GM18505 (cell line): ENCODE measurements around the gene ALDH3B1.

Experiments used
- ATAC-seq: cut with Tn5 transposase; IDR thresholded peaks from one replicate; pipeline ENCODE4 v1.9.1; 2021; ENCODE audit not compliant: unreplicated experiment
- POLR2A ChIP-seq: IDR thresholded peaks from 4 replicates; pipeline ENCODE4 v1.6.1; 2011; ENCODE audit warnings: borderline replicate concordance; ENCODE audit not compliant: insufficient read depth, insufficient read length; ENCODE audit errors: extremely low read depth

The ALDH3B1 gene

DNA sequence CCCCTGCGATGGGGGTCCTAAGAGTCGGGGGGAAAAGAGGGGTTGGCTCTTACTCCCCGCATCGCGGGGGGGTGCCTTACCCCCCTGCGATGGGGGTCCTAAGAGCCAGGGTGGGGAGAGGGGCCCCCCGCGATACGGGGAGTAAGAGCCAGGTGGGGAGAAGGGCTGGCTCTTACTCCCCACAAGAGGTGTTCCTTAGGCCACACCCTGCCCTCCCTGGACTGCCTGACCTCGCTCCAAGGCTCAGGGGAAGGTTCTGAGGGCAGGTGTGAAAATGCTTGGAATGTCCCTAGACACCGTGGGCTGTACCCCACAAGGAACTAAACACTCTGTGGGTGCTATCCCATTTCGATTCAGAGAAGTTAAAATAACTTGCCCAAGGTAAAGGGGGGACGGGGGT is 14.1 kb upstream of the ALDH3B1 start:
- TF ChIP-seq POLR2A, result no peak
- ATAC-seq, result no peak

DNA sequence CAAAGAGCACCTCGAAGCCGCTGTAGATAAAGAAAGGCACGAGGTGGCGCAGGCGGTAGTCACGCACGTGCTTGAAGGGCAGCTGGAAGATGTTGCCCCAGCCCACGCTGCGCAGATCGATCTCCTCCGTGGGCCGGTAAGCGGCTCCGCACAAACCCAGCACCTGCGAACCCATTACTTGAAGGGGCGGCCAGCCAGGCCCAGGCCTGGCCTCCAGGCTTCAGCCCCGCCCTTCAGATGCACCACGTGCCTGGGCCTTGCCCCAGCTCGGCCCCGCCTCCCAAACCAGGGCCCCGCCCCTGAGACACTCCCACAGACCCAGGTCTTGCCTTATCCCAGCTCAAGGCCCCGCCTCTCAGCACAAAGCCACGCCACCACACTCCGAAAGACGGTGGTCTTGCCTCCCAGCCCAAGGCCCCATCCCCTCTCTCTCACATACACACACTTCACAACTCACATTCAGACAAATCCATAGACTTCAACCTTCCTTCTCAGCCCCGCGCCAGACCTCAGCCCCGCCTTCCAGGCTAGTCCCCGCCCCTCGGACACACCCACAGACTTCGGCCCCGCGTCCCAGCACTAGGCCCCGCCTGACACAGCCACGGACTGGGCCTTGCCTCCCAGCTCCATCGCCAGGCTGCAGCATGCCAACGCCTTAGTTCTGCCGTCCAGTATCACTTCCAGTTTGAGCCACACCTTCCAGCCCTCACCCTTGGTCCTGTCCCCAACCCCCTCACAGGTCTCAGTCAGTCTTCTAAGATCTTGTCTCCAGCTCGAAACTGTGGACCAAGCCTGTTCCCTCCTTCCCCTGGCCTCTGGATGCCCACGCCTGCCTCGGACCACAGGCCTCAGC is 13.3 kb upstream of the ALDH3B1 start:
- ATAC-seq, result no peak

DNA sequence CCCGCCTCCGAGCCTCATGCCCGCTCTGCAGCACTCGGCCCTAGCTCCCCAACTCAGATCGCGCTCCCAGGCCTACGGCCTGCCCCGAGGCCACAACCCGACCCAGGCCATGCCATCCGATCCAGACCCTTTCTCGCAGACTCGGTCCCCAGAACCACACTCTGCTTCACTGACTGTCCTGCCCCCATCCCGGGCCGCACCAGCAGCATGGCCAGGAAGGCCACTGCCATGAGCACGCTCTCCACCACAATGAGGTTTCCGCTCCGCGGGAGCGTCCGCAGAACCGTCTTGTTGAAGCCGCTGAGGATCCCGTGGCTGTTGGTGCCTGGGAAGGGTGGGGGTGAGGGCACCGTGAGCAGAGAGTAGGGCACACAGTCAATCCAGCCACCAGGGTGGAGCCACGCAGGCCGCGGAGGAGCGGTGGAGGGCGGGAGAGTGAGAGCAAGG is 12.6 kb upstream of the ALDH3B1 start:
- no peak for TF ChIP-seq POLR2A
- ATAC-seq, result no peak

More for the DNA sequence above, 13.3 kb upstream of the ALDH3B1 start:
- no peak for TF ChIP-seq POLR2A

DNA sequence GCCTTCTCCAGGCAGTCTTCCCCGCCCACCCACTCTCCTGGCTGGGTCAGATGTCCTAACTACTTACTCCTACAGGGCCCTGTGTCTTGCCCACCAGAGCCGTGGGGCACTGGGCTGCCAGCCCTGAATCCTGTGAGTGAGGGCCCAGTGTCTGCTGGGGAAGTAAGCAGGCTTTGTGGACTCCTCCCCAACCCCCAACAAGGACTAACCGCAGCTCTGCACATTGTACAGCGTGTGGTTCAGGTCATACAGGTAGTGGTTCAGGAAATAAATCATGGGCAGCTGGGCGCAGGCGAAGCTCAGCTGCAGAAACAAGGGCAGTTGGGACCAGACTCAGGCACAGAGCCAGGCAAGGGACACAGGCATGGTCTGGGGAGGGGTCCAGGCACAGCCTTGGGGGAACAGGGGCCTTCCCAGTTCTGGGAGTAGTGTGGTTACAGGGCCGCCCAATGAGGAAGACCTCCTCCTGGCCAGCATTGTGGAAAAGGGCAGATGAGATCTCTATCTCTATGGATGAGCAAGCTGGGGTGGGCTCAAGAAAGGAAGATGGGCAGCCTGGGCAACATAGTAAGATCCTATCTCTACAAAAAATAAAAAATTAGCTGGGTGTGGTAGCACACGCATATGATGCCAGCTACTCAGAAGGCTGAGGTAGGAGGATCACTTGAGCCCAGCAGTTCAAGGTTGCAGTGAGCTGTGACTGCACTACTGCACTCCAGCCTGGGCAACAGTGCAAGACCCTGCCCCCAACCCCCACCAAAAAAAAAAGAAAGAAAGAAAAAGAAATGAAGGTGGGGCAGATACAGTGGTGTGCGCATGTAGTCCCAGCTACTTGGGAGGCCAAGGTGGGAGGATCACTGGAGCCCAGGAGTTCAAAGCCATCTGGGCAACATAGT is 11.7 kb upstream of the ALDH3B1 start:
- no peak for ATAC-seq
- TF ChIP-seq POLR2A, result no peak

DNA sequence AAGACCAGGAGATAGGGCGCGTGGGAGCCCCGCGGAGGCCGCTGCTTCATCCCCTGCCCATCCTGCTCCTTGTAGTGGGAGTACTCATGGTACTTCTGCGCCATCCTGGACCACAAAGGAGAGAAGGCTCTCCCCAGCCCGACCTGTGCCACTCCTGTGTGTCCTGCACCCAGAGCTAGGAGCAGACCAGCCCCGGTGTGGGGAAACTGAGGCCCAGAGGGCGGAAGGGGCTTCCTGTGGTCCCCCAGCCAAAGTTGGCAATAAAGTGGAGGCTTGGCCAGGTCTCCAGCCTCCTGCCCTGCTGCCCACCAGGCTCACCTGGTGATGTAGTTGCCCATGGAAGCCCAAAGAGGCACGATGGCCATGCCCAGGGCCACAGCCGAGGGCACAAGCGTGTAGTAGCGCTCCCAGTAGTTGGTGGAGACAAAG is 10.9 kb upstream of the ALDH3B1 start:
- no peak for TF ChIP-seq POLR2A
- ATAC-seq, result no peak

DNA sequence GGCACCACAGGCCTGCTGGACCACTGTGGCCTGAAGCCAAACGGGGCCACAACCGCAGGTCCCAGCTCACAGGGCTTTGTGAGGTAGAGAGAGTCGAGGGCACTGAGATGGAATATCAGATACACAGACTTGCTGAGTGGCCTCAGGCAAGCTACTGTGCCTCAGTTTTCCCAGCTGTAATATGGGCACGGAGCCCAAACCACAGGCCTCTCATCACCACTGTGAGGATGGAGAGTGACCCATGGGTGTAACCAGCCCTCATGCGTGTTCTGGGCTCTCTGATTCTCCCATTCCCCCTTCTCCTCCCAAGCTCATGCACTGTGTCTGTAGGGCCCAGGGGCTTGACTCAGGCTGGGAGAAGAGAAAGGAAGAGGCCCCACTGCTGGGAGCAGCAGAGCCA is 10.4 kb upstream of the ALDH3B1 start:
- no peak for TF ChIP-seq POLR2A
- ATAC-seq, result no peak

DNA sequence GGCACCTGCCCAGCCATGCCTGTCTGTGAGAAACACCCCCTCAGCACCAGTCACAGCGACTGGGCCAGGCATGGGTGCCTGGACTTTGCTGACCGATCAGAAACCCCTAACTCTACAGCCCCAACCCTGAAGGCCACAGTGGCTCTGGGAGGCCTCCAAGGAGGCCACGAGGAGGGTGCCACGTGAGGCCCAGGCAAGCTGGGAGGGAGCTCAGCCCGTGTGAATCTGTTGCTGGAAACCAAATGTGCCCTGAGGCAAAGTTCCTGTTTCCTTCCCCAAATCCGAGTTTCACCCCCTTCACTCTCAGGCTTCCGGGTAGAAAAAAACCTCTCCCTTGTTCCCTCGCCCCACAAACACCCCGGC is 7.6 kb upstream of the ALDH3B1 start:
- TF ChIP-seq POLR2A, result no peak
- peak; percentile 20 for ATAC-seq

DNA sequence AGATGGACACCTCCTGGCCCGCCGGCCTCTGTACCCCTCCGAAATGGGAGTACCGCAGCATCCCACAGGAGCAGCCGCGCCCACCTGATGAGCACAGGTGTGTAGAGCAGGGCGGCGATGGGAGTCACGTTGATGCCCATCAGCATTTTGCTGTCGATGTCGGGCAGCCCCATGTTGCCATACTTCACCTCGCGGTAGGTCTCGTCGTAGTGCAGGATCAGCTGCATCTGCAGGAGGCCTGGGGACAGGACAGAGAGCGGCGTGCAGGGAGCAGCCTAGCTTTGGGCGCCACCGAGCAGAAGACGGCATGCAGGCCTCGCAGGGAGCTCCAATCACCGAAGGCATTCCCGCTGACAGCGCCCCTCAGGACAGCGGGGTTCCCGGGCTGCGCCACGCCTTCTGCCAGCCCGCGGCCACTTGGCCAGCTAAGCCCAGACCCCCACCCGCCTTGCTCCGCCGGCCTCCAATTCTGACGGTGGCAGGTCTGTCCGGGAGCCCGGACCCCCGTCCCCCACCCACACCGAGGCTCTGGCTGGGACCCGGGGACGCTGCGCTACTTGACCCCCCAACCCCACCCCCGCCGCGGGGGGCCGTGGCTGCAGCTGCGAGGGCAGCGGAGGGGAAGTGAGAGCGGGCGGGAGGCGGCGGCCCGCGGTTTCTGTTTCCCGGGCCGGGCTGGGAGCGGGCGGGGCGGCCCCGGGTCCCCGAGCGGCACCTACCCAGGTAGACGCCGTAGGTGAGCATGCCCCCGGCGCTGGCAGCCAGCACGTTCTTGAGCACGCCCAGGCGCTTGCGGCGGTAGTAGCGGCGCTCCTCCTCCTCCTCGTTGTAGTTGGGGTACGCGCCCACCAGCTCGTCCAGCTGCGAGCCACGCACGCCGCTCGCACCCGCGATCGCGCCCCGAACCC is 6.9 kb upstream of the ALDH3B1 start:
- ATAC-seq, result peak; percentile 47
- TF ChIP-seq POLR2A, result peak; percentile 3

DNA sequence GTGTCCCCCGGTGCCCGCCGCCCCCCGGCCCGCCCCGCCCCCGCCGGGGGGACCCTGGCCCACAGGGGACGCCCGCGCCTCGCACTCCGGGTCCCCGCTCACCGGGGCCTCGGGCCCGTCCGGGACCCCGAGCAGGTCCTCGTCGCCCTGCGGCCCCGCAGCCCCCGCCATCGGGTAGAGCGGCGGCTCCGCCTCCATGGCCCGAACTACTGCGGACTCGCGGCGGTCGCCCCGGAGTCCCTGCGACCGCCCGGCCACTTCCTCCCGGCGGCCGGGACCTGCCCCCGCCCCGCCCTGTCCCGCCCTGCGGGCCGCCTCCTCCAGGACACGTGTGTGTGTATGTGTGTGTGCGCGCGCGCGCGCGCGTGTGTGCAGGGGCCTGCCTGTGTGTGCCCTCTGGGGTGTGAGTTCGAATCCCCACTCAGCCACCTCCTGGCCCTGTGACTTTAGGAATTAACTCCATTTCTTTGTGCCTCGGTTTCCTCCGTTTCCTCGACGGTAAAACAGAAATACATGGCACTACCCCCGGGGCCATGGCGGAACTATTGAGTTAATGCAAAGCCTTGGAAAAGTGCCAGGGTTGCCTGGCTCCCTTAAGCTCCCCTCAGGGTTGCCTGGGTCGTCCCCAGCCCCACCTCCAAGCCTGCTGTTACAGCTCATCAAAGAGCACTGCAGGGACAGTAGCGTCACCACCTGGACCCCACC is 6.1 kb upstream of the ALDH3B1 start, which contains the start of gene UNC93B1:
UNC93B1 (minus strand) TSS at position 252 of the 705 bp plus-strand sequence; CDS start at position 198, 54 bp downstream.
- ATAC-seq, result peak; percentile 44
- peak; percentile 82 for TF ChIP-seq POLR2A

DNA sequence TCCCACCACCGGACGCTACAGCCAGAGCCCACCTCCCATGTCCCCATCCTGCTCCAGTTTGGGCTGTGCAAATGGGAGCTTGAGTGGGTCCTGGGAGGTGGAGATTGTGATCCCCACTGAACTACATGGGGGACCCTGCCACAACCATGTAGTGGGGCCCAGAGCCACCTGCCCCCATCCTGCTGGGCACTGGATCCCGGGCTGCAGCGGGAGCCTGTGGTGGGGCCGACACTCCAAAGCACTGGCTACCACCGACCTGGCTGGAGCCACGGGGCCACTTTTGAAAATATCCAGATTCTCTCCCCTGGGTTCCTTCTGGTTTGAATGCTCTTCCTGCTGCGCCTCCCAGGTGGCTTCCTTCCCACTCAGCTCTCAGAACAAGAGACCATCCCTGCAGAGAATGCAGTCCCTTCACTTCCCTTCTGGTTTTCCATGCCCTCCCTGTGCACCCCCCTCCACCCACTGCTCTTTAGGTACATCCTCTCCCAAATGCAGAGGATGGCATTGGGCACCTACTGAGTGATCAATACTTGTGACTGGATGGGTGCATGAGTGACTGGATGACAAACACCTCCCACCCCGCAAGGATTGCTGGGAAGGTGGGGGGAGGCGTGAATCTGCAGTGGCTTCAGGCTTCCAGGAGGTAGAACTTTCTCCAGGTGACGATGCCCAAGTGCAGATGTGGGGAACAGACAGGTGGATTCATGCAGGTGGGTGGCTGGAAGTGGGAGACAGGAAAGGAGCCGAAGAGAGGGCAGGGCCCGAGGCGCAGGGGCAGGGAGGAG is 5.4 kb upstream of the ALDH3B1 start:
- TF ChIP-seq POLR2A, result no peak
- no peak for ATAC-seq

DNA sequence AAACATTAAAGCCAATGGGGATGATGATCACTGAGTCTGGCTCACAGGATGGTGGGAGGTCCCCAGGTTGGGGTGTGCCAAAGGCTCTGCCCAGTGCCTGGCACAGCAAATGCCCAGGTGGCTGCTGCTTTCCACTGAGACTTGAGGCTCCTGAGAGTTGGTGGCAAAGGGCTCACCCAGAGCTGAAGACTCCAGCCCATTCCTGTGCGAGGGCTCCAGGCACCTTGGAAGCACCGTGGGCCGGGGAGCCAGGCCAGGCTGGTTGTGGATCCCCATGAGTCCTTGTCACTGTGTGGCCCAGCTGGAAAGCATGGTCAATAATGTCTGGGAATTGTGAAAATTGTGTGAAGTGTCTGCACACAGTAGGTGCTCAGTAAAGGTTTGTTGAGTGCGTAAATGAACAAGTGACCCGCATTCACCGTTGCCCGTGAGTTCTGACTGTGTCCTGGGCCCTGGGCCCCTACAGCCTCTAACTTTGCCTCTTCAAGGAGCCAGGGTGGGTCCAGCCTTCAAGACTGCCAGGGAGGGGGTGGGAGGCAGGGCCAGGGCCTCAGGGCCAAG is 3.4 kb upstream of the ALDH3B1 start:
- TF ChIP-seq POLR2A, result no peak
- no peak for ATAC-seq

DNA sequence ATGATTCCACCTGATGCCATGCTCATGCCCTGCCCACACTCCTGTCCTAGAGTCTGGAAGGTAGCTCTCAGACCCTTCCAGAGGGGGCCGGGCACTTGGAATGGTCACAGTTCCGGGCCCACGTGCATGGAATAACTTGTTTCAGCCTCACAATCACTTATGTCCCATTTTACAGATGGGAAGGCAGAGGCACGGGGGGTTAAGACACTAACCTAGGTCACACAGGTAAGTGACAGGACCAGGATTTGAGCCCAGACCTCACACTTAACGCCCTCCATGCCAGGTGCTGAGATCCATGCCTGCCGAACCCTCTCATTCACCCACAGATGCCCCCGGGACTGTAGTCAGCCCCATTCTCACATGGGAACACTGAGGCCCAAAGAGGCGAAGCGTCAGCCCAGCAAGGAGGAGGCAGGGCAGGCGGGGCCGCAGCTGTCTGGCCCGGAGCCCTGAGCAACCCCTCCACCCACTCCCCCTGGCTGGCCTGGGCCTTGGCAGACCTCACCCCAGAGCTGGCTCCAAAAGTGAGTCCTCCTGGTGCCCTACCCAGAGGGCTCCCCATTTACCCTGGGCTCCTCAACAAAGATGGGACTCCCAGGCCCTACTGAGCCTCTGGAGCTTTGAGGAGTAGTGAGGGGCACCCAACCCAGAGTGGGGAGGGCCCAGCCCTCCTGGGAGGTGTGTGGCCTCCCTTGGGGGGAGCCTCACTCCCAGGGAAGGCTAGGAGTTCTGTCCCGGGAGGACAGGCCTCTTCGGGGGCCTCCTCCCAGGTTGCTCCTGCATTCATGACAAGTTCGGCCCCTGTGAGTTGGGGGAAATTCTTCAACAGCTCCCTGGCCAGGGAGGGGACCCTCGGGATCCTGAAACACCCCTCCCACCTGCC is 2.4 kb upstream of the ALDH3B1 start:
- ATAC-seq, result no peak
- no peak for TF ChIP-seq POLR2A
